22Rv1 (cell line): ENCODE results near the gene SRSF7.

ENCODE experiments used
- CTCF ChIP-seq: fragments of 450-650 bp; IDR thresholded peaks from 2 replicates; pipeline ENCODE4 v1.5.1; 2017; ENCODE audit warnings: mild to moderate bottlenecking
- ZFX ChIP-seq: fragments of 450-650 bp; IDR thresholded peaks from 2 replicates; pipeline ENCODE4 v1.6.1; 2017; ENCODE audit warnings: antibody characterized with exemption, borderline replicate concordance

DNA sequence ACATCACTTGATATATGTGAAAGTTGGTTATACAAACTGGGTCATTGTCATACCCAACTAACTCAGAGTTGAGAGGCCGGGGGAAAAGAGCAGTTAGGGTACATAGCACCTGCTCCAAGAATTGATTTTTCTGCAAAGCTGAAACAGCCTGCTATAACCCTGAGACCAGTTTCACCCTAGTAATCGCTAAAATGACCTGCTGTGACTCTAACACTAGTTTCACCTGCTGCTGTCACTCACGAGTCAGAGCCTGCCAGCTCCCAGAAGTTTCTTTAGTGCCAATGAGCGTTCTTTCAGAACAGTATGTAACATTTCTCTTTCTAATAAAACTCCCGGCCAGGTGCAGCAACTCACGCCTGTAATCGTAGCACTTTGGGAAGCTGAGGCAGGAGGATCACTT, 28.0 kb downstream of the SRSF7 start:
- TF ChIP-seq CTCF = no peak
- no peak for TF ChIP-seq ZFX
